Stimulated activated CD8-positive, alpha-beta memory T cell treated with anti-CD3 and anti-CD28 coated beads, Interleukin-4, amount 100 ng/mL, for 1 hour (primary cell): Measurements from ENCODE around the gene IL1RL1.
"Not testable (repeated sequence)": the region's sequence is repeated elsewhere in the genome, so short reads cannot be mapped to it uniquely, and the experiment has no call there.

ENCODE experiments used
- DNase-seq, 2 donors: peaks; one replicate each; pipeline ENCODE4 v3.0.0-alpha.2; 2020; ENCODE audit warnings: low read depth in 2 of 2, low spot score in 1 of 2

The IL1RL1 gene

GRCh38 chr2:102291319-102292075, 19.9 kb upstream of the IL1RL1 start:
- no peak for DNase-seq

GRCh38 chr2:102294802-102295489, 16.4 kb upstream of the IL1RL1 start:
- DNase-seq: no peak

GRCh38 chr2:102295566-102295965, 15.8 kb upstream of the IL1RL1 start:
- no peak for DNase-seq

GRCh38 chr2:102296449-102296848, 14.9 kb upstream of the IL1RL1 start:
- no peak for DNase-seq

- DNase-seq: no peak
Measured at GRCh38 chr2:102297891-102298290, 13.5 kb upstream of the IL1RL1 start.

- DNase-seq: peak; percentile 13 to 17
Measured at GRCh38 chr2:102301867-102302362, 9.4 kb upstream of the IL1RL1 start.

- no peak for DNase-seq
Measured at GRCh38 chr2:102302458-102302857, 8.9 kb upstream of the IL1RL1 start.

- no peak for DNase-seq
Measured at GRCh38 chr2:102303589-102303988, 7.8 kb upstream of the IL1RL1 start.

GRCh38 chr2:102304268-102304667, 7.1 kb upstream of the IL1RL1 start:
- no peak for DNase-seq

GRCh38 chr2:102304711-102305611, 6.4 kb upstream of the IL1RL1 start:
- no peak for DNase-seq

- DNase-seq: no peak
Measured at GRCh38 chr2:102306125-102306524, 5.2 kb upstream of the IL1RL1 start.

GRCh38 chr2:102313025-102313424, 1.7 kb downstream of the IL1RL1 start:
- DNase-seq: no peak

GRCh38 chr2:102313471-102313870, 2.1 kb downstream of the IL1RL1 start:
- no peak for DNase-seq

GRCh38 chr2:102313950-102314349, 2.6 kb downstream of the IL1RL1 start:
- no peak for DNase-seq

- no peak for DNase-seq
Measured at GRCh38 chr2:102315921-102316320, 4.6 kb downstream of the IL1RL1 start.

- no peak for DNase-seq
Measured at GRCh38 chr2:102317715-102318114, 6.4 kb downstream of the IL1RL1 start.

- no peak for DNase-seq
Measured at GRCh38 chr2:102318437-102318836, 7.1 kb downstream of the IL1RL1 start.

GRCh38 chr2:102321941-102322719, 10.8 kb downstream of the IL1RL1 start:
- no peak for DNase-seq

GRCh38 chr2:102324914-102325313, 13.6 kb downstream of the IL1RL1 start:
- DNase-seq: not testable (repeated sequence)

GRCh38 chr2:102331311-102331980, 20.1 kb downstream of the IL1RL1 start:
- DNase-seq: no peak
